Liver (tissue), 3 donors: ENCODE results near the gene CHD5.

Experiments used
- CTCF ChIP-seq: fragments of 150-350 bp; IDR thresholded peaks from 2 replicates; pipeline ENCODE4 v1.5.1; 2017; ENCODE audit warnings: improper control_type of control experiment, low read depth, low read length; ENCODE audit not compliant: missing input control
- EGR1 ChIP-seq, 2 donors: IDR thresholded peaks; 2 replicates each; pipeline ENCODE4 v1.6.1; 2016 to 2018; ENCODE audit warnings: antibody characterized with exemption in 2 of 2, low read depth in 2 of 2
- HNF4G ChIP-seq: IDR thresholded peaks from 2 replicates; pipeline ENCODE4 v1.6.1; 2016; ENCODE audit warnings: antibody characterized with exemption
- JUND ChIP-seq, 2 donors: IDR thresholded peaks; 2 replicates each; pipeline ENCODE4 v1.6.1; 2016; ENCODE audit warnings: antibody characterized with exemption in 2 of 2
- RAD21 ChIP-seq, 2 donors: IDR thresholded peaks; 2 replicates each; pipeline ENCODE4 v1.6.1; 2016; ENCODE audit warnings: antibody characterized with exemption in 2 of 2, mild to moderate bottlenecking in 2 of 2
- REST ChIP-seq: IDR thresholded peaks from 2 replicates; pipeline ENCODE4 v1.6.1; 2016; ENCODE audit warnings: antibody characterized with exemption, mild to moderate bottlenecking
- SP1 ChIP-seq: IDR thresholded peaks from 2 replicates; pipeline ENCODE4 v1.6.1; 2018; ENCODE audit warnings: antibody characterized with exemption, mild to moderate bottlenecking
- YY1 ChIP-seq: IDR thresholded peaks from 2 replicates; pipeline ENCODE4 v1.6.1; 2016; ENCODE audit warnings: antibody characterized with exemption, mild to moderate bottlenecking
- ZBTB33 ChIP-seq: IDR thresholded peaks from 2 replicates; pipeline ENCODE4 v1.6.1; 2016; ENCODE audit warnings: antibody characterized with exemption
- TF ChIP-seq, protein P1 (sequence below): IDR thresholded peaks from 2 replicates; pipeline ENCODE4 v1.6.1; 2016; ENCODE audit warnings: antibody characterized with exemption
- donor health status: healthy.
- donor health status: healthy.

DNA sequence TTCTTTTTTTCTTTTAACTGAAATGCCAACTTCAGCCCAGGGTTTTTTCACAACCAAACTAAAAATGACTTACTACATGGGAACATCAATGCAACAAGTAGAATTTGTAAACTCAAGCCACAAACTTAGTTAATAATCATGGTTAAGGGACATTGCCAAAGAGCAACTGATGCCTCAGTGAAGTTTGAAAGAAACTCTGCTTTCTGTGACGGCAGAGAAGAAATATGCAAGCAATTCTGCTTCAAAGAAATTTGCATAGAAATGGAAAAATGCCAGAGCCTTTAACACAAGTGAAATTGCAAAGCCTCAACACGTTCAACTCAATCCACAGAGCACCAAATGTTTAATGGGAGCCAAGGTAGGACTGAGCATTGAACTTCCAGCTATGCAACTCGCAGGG lies 5.0 kb upstream of the CHD5 start:
- TF ChIP-seq CTCF (no peak), REST (no peak), YY1 (no peak), HNF4G (no peak), JUND (IDR thresholded peaks at IDR 0.05) (no peak), SP1 (no peak), EGR1 (IDR thresholded peaks at IDR 0.05; ENCODE audit: low read depth in 2 of 2) (no peak), ZBTB33 (no peak), RAD21 (IDR thresholded peaks at IDR 0.05) (no peak)
- TF ChIP-seq, protein P1, sequence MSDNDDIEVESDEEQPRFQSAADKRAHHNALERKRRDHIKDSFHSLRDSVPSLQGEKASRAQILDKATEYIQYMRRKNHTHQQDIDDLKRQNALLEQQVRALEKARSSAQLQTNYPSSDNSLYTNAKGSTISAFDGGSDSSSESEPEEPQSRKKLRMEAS = no peak
